ENCODE data around the gene PRMT5.
A peak's percentile ranks its signal among the peaks of the same experiment; 100 is the strongest.

The PRMT5 gene

DNA sequence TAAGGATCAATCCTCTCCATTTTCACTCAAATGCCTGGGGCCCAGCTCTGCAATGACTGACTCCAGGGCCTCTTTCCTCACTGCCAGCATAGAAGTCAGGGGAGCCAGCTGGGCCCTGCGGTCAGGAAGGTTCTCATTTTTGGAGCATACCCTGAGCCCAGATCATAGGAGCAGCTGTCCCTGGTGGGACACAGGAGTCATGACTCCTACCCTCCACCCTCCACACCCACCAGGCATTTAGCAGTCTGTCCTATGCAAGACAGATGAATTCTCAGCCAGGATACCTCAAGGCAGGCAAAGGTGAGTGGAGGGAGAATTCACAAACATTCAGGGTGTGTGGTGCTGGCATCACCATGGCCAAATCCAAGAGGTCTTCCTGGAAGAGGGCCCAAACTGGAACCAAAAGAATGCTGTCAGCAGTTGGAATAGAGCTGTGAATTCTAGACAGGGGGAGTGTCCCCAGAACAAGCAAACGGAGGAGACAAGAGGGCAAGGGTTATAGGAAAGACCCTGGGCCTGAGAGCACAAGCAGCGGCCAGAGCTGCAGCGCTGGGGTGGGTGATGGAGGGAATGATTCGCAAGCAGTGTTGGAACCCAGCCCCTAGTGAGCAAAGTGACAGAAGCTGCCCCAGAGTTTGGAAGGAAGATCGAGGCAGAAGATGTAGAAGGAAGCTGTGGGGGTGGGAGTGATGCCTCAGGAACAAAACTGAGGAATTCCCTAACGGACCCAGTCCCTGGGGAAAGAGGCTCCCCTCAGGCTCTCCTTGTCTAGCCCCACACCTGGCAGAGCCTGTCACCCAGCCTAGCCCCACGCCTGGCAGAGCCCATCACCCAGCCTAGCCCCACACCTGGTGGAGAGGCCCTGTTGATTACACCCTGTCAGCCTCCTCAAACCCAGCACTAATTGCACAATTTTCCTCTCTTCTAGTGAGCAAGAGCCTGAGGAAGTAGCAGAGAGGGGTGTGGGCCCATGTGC lies 50.6 kb downstream of the PRMT5 start:
- DNase-seq (ENCODE audit: low read depth in 2 of 3, low spot score in 1 of 3): no peak

DNA sequence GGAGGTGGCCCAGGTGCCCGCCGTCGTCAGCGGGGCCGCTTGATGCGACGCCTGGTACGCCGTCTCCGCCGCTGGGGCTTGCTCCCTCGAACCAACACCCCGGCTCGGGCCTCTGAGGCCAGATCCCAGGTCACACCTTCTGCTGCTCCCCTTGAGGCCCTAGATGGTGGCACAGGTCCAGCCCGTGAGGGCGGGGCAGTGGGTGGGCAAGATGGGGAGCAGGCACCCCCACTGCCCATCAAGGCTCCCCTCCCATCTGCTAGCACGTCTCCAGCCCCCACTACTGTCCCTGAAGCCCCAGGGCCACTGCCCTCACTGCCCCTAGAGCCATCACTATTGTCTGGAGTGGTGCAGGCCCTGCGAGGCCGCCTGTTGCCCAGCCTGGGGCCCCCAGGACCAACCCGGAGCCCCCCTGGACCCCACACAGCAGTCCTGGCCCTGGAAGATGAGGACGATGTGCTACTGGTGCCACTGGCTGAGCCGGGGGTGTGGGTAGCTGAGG lies 52.1 kb downstream of the PRMT5 start:
- DNase-seq (ENCODE audit: low read depth in 2 of 3, low spot score in 1 of 3): no peak

DNA sequence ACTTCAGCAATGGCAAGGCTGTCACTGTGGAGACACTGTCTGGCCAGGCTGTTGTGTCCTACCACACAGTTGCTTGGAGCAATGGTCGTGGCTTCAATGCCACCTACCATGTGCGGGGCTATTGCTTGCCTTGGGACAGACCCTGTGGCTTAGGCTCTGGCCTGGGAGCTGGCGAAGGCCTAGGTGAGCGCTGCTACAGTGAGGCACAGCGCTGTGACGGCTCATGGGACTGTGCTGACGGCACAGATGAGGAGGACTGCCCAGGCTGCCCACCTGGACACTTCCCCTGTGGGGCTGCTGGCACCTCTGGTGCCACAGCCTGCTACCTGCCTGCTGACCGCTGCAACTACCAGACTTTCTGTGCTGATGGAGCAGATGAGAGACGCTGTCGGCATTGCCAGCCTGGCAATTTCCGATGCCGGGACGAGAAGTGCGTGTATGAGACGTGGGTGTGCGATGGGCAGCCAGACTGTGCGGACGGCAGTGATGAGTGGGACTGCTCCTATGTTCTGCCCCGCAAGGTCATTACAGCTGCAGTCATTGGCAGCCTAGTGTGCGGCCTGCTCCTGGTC lies 53.3 kb downstream of the PRMT5 start:
- DNase-seq (ENCODE audit: low read depth in 2 of 3, low spot score in 1 of 3): no peak

DNA sequence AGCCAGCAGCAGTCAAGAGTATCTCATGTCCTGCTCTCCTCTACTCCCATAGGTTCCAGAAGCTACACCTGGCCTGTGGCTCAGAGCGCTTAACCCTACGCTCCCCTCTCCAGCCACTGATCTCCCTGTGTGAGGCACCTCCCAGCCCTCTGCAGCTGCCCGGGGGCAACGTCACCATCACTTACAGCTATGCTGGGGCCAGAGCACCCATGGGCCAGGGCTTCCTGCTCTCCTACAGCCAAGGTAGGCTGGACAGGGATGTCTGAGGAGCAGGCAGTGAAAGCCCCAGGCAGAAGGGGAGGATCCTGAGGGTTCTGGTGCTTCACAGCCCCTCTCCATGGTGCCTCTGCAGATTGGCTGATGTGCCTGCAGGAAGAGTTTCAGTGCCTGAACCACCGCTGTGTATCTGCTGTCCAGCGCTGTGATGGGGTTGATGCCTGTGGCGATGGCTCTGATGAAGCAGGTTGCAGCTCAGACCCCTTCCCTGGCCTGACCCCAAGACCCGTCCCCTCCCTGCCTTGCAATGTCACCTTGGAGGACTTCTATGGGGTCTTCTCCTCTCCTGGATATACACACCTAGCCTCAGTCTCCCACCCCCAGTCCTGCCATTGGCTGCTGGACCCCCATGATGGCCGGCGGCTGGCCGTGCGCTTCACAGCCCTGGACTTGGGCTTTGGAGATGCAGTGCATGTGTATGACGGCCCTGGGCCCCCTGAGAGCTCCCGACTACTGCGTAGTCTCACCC lies 54.0 kb downstream of the PRMT5 start:
- DNase-seq (ENCODE audit: low read depth in 2 of 3, low spot score in 1 of 3): no peak

DNA sequence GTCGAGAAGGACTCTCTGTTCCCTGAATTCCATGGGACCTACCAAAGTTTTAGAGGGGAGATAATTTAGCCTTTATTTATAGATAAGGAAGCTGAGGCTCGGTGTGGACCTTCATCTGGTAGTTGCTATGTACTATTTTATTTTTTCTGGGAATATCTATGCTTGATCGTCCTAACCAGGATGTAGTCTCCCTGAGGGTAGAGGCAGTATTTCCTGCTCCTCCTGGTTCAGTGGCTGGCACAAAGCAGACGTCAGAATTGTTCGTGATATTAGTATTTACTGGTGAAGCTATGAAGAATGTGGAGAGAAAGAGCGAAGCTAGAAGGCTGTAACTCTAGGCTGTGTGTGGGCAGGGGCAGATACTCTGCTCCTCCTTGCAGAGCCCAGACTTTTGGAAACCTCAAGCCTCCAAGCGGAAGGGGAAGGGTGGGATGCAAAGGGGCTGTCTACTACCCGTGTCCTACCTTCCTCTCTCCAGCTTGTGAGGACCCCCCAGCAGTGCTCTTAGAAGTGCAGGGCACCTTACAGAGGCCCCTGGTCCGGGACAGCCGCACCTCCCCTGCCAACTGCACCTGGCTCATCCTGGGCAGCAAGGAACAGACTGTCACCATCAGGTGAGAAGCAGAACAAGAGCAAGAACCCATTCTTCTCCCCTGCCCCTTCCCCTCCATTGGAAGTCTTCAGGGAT lies 56.2 kb downstream of the PRMT5 start:
- no peak for DNase-seq (ENCODE audit: low read depth in 2 of 3, low spot score in 1 of 3)

DNA sequence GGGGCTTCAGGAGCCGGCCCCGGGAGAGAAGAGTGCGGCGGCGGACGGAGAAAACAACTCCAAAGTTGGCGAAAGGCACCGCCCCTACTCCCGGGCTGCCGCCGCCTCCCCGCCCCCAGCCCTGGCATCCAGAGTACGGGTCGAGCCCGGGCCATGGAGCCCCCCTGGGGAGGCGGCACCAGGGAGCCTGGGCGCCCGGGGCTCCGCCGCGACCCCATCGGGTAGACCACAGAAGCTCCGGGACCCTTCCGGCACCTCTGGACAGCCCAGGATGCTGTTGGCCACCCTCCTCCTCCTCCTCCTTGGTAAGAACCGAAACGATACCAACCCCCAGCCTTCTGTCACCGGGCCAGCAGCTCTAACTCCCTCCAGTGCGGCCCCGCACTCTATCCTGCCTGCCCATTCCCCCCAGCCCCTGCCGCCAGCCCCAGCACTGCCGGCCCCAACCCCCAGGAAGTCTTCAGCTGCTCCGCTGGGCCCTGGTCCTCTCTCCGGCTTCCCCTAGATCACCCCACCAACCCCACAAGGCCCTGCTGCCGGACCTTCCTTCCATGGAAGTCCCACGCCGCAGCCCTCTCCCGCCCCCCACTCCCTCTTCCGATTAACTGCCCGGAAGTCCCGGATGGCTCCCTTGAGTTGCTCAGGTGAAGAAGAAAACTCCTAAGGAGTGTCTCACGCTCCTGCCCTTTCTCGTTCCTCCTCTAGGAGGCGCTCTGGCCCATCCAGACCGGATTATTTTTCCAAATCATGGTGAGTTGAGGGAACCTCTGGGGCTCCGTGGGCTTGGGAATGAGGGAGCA lies 56.9 kb downstream of the PRMT5 start:
- peak in 2 of 3 donors; percentile 62 to 83 for DNase-seq (ENCODE audit: low read depth in 2 of 3, low spot score in 1 of 3)

DNA sequence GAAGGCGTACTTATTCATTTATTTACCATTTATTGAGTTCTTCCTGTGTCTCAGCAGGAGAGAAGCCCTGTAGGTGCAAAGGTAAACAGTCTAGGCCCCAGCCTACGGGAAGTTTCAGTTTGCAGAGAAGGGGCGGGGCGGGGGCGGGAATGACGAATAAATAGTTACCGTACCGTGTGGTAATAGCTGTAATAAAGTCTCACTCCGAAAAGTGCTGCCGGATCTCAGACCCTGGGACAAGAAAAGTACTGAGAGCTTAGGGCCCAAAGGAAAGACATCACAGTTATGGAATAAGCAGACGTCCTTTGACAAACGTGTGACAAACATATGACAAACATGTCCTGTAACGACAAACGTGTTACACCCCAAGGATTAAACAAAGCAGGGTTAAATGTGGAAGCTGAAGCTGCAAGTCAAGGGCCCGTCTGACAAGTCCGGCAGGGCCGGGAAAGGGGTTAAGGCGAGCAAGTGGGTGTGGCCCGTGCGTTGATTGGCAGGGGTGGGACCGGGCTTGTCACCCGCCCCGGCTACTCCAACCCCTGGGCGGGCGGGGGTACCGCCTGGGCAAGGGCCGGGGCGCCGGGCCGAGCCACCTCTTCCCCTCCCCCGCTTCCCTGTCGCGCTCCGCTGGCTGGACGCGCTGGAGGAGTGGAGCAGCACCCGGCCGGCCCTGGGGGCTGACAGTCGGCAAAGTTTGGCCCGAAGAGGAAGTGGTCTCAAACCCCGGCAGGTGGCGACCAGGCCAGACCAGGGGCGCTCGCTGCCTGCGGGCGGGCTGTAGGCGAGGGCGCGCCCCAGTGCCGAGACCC lies 57.7 kb downstream of the PRMT5 start, which contains the start of gene LRP10:
Gene LRP10 (plus strand): TSS at position 517 of the 809 bp plus-strand sequence. CDS start 564 bp downstream, outside the sequence.
- DNase-seq (ENCODE audit: low read depth in 2 of 3, low spot score in 1 of 3): peak; percentile 64 to 75 (median 69)

DNA sequence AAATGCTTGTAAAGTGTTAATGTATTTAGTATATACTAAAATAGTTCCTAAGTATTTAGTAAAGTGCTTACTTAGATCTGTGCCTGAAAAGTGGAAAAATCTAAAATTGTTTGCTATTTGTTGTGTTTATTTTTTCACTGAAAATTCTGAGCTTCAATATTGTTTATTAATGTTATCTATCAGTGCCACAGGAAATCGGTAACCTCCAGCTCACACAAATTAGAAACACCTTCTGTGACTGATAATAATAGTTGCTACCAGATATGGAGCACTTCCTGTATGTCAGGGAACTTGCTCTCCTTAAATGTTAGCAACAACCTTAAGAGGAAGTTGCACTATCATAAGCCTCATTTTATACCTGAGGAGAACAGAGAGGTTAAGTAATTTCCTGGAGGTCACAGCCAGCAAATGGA lies 58.4 kb downstream of the PRMT5 start:
- no peak for DNase-seq (ENCODE audit: low read depth in 2 of 3, low spot score in 1 of 3)

Measured in stimulated activated CD4-positive, alpha-beta T cell treated with anti-CD3 and anti-CD28 coated beads, Interleukin-12 subunit alpha, Interleukin-12 subunit beta, amount 100 ng/mL, for 48 hours (primary cell).